Measurements from ENCODE around the gene ARHGEF4. TPM values are rescaled to one million over a fixed set of nuclear protein-coding genes. Genes with fewer than 3 reads are reported as not detected.

Gene ARHGEF4
- total and polyA plus RNA-seq, 2 donors (not counting 3 experiments of a cell fraction or from before 2014, with no cell fraction given): not detected

- H3K27ac ChIP-seq (ENCODE audit: insufficient read depth, low read depth, low read length): no peak overlapping the region
- H3K4me2 ChIP-seq (ENCODE audit: insufficient read depth, low read length): no peak overlapping the region
- intact Hi-C loops (cut with micrococcal nuclease) (no loop called here), dilution Hi-C loops (cut with MboI; ENCODE audit: extremely low pct_ligation_motif_present, low sequenced_read_pairs) (no loop called here)
- H4K20me1 ChIP-seq (replicated peaks; ENCODE audit: control insufficient read depth, extremely low read depth, insufficient read depth, low read length): no peaks in the 10 kb centered on the region
- no peaks in the 10 kb centered on the region for H3K9me3 ChIP-seq (replicated peaks; ENCODE audit: control insufficient read depth, insufficient read depth, low read length)
- H3K79me2 ChIP-seq (ENCODE audit: control insufficient read depth, insufficient read depth, low read length): no peaks in the 10 kb centered on the region
- BruUV-seq (replicated peaks): no TSS peak
- DNase-seq (ENCODE audit: low read depth, low spot score) (no peak), FAIRE-seq (no peak)
- TF ChIP-seq EZH2 (IDR thresholded peaks at IDR 0.05; ENCODE audit: borderline replicate concordance, low read depth, low read length, severe bottlenecking) (peak; percentile 22), POLR2AphosphoS5 (IDR thresholded peaks at IDR 0.05; ENCODE audit: insufficient read depth, low read depth, low read length) (no peak)
- peaks cover 34 to 41% of the 10 kb centered on the region in 2 experiments for H3K27me3 ChIP-seq (ENCODE audit: control insufficient read depth in 2 of 2, insufficient read depth in 2 of 2, low read length in 2 of 2)
- no peak overlapping the region for H3K9ac ChIP-seq (replicated peaks; ENCODE audit: extremely low read depth, insufficient read depth, low read length)
- H3K4me3 ChIP-seq (replicated peaks in 1 of 3; ENCODE audit: insufficient read depth in 1 of 3, low read depth in 1 of 3, low read length in 3 of 3): no peak overlapping the region
- ChIA-PET POLR2A (no interaction called here), CTCF (interaction anchor here (0.9 kb wide), 1 partner anchor 31 kb away, joined by 3 read pairs; no protein-coding TSS in a partner anchor)
- no peaks in the 10 kb centered on the region for H3K36me3 ChIP-seq (ENCODE audit: control insufficient read depth in 2 of 2, extremely low read depth in 1 of 2, insufficient read depth in 2 of 2, low read length in 2 of 2)
- H3K4me1 ChIP-seq (ENCODE audit: control insufficient read depth, extremely low read depth, insufficient read depth, low read length): no peaks in the 10 kb centered on the region
- H3K9me1 ChIP-seq (replicated peaks; ENCODE audit: control insufficient read depth, extremely low read depth, insufficient read depth, low read length): no peaks in the 10 kb centered on the region
- H2AFZ ChIP-seq (ENCODE audit: low read depth, low read length): no peak overlapping the region
These were observed 197.7 kb downstream of the ARHGEF4 start for GRCh38 chr2:131034122-131035051.

- Histone ChIP-seq H3K9me1 (replicated peaks; ENCODE audit: control insufficient read depth, extremely low read depth, insufficient read depth, low read length) (no peaks in the 10 kb centered on the region), H3K79me2 (ENCODE audit: control insufficient read depth, insufficient read depth, low read length) (no peaks in the 10 kb centered on the region), H3K9ac (replicated peaks; ENCODE audit: extremely low read depth, insufficient read depth, low read length) (no peak overlapping the region), H3K27ac (ENCODE audit: insufficient read depth, low read depth, low read length) (no peak overlapping the region), H3K36me3 (ENCODE audit: control insufficient read depth in 2 of 2, extremely low read depth in 1 of 2, insufficient read depth in 2 of 2, low read length in 2 of 2) (no peaks in the 10 kb centered on the region), H3K9me3 (replicated peaks; ENCODE audit: control insufficient read depth, insufficient read depth, low read length) (no peaks in the 10 kb centered on the region), H3K4me2 (ENCODE audit: insufficient read depth, low read length) (no peak overlapping the region), H3K27me3 (ENCODE audit: control insufficient read depth in 2 of 2, insufficient read depth in 2 of 2, low read length in 2 of 2) (peaks cover 43 to 49% of the 10 kb centered on the region in 2 experiments), H2AFZ (ENCODE audit: low read depth, low read length) (peak overlapping the region; percentile 24), H4K20me1 (replicated peaks; ENCODE audit: control insufficient read depth, extremely low read depth, insufficient read depth, low read length) (no peaks in the 10 kb centered on the region), H3K4me1 (ENCODE audit: control insufficient read depth, extremely low read depth, insufficient read depth, low read length) (no peaks in the 10 kb centered on the region), H3K4me3 (replicated peaks in 1 of 3; ENCODE audit: insufficient read depth in 1 of 3, low read depth in 1 of 3, low read length in 3 of 3) (peak overlapping the region in 1 of 3 experiments; percentile 6)
- intact Hi-C loops (cut with micrococcal nuclease): no loop called here
- FAIRE-seq (no peak), DNase-seq (ENCODE audit: low read depth, low spot score) (no peak)
- POLR2A ChIA-PET: no interaction called here
- TF ChIP-seq POLR2AphosphoS5 (IDR thresholded peaks at IDR 0.05; ENCODE audit: insufficient read depth, low read depth, low read length): no peak
- no peak for TF ChIP-seq MAX (IDR thresholded peaks at IDR 0.05; ENCODE audit: insufficient read depth, insufficient read length)
- TF ChIP-seq MYC (IDR thresholded peaks at IDR 0.05; ENCODE audit: low read depth, low read length): no peak
- TF ChIP-seq EZH2 (IDR thresholded peaks at IDR 0.05; ENCODE audit: borderline replicate concordance, low read depth, low read length, severe bottlenecking): peak; percentile 63
- CTCF ChIA-PET: no interaction called here
- BruUV-seq (replicated peaks): no TSS peak
- dilution Hi-C loops (cut with MboI; ENCODE audit: extremely low pct_ligation_motif_present, low sequenced_read_pairs): no loop called here
These were observed 198.6 kb downstream of the ARHGEF4 start for GRCh38 chr2:131035112-131035825.

All from endothelial cell of umbilical vein (primary cell).